Smooth muscle cell (in vitro differentiated cells): ENCODE results near the gene DUOX1. TPM values are rescaled to one million over a fixed set of nuclear protein-coding genes. Genes with fewer than 3 reads are reported as not detected.

ENCODE experiments used
- DNase-seq: peaks from one replicate; lab custom pipeline; 2025; ENCODE audit not compliant: unreplicated experiment; lab: John Stamatoyannopoulos, UW
- H2AFZ ChIP-seq: fragments of 200-600 bp; sonication (generic); 2 replicates; pipeline ENCODE4 v1.6.0; 2016; ENCODE audit warnings: antibody characterized with exemption, low read depth, mild to moderate bottlenecking
- H3F3A ChIP-seq: fragments of 200-600 bp; sonication (generic); 2 replicates; pipeline ENCODE4 v1.6.0; 2017; ENCODE audit warnings: antibody characterized with exemption, low read depth
- H3K27ac ChIP-seq: fragments of 200-600 bp; sonication (generic); 2 replicates; pipeline ENCODE4 v1.5.1; 2016; ENCODE audit warnings: low read depth, mild to moderate bottlenecking
- H3K27me3 ChIP-seq: fragments of 200-600 bp; sonication (generic); 2 replicates; pipeline ENCODE4 v1.6.1; 2016; ENCODE audit warnings: low read depth, mild to moderate bottlenecking
- H3K36me3 ChIP-seq: fragments of 200-600 bp; sonication (generic); 2 replicates; pipeline ENCODE4 v1.5.1; 2016; ENCODE audit warnings: low read depth
- H3K4me1 ChIP-seq: fragments of 200-600 bp; sonication (generic); 2 replicates; pipeline ENCODE4 v1.5.1; 2016; ENCODE audit warnings: low read depth
- H3K4me2 ChIP-seq: fragments of 200-600 bp; sonication (generic); 2 replicates; pipeline ENCODE4 v1.6.0; 2016; ENCODE audit warnings: mild to moderate bottlenecking
- H3K4me3 ChIP-seq: fragments of 200-600 bp; sonication (generic); 2 replicates; pipeline ENCODE4 v1.5.1; 2016; ENCODE audit warnings: mild to moderate bottlenecking
- H3K79me2 ChIP-seq: fragments of 200-600 bp; sonication (generic); 2 replicates; pipeline ENCODE4 v1.6.0; 2016; ENCODE audit warnings: low read depth, mild to moderate bottlenecking
- H3K9ac ChIP-seq: fragments of 200-600 bp; sonication (generic); 2 replicates; pipeline ENCODE4 v1.6.0; 2016; ENCODE audit warnings: low read depth
- H3K9me3 ChIP-seq: fragments of 200-600 bp; sonication (generic); replicated peaks from 2 replicates; pipeline ENCODE4 v1.5.1; 2016; ENCODE audit warnings: low read depth
- H4K20me1 ChIP-seq: fragments of 200-600 bp; sonication (generic); 2 replicates; pipeline ENCODE4 v1.6.0; 2016; ENCODE audit warnings: low read depth
- CTCF ChIP-seq: fragments of 200-600 bp; sonication (generic); IDR thresholded peaks from 2 replicates; pipeline ENCODE4 v1.5.1; 2017; ENCODE audit warnings: borderline replicate concordance, mild to moderate bottlenecking, antibody characterized with exemption; ENCODE audit not compliant: insufficient read depth, poor library complexity, severe bottlenecking
- WGBS: methylation state at CpG from one replicate; pipeline ENCODE4 v1.1.7; 2016; ENCODE audit warnings: low lambda C conversion rate; 5-methylcytosine and 5-hydroxymethylcytosine counted together
- polyA plus RNA-seq: library from polyadenylated mRNA; unstranded; fragments of >200 nt; fragmentation: Nextera tagmentation; extraction: Ambion mirVana; gene quantifications from 2 replicates; pipeline ENCODE4 v1.2.1, GENCODE V29; 2016
- total RNA-seq: library from RNA; depleted of rRNA; stranded (reverse); fragments of >200 nt; gene quantifications from 2 replicates; pipeline ENCODE4 v1.2.3, GENCODE V29; 2014

DUOX1 gene
- total and polyA plus RNA-seq, 2 experiments from 2014 or later, result 4.4 to 5.8 TPM

DNA sequence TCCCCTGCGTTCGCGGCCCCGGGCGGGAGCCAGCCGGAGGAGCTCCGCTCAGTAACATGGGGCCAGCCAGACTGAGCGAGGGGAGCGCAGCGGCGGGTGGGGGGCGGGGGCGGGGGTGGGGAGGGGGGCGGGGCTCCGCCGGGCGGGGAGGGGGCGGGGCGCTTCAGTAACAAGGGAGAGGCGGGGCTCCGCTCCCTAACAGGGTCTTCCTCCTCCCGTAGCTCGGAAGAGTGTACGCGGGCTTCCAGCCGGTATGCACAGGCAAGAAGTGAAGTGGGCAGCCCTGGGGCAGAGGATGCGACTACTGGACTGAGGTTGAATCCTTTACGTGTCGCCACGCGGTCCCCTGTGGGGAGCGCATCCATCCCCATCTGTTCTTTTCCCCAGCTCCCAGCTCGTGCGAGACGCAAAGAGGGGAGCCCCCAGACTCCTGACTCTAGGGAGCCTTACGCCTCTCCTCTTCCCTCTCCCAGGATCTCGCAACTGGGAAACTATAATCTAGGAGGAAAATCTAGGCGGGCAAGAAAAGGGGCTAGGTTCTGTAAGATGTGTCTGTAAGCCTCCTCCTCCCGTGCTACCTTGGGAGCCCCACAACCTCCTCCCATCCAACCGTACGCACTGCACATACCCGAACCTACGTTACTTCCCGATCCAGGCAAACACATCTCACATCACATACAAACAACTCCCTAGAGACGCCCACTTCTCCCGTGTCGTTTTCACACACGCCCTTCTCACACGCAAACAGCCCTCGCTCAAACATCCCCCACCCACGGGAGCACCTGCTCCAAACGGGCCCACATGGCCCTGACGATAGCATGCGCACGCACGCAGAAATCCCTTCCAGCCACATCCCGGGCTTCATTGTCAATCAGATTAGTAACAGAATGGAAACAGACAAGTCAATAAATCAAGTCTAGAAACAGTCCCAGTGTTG lies 58.4 kb downstream of the DUOX1 start, which contains the start of gene SHF:
TSS of gene SHF (minus strand) at position 73 of the 937 bp plus-strand sequence. CDS start at position 58, 15 bp downstream.
- peak within 1 kb of the TSS; percentile 93 for H3K4me2 ChIP-seq
- peak; percentile 29 for DNase-seq
- no peaks in the 10 kb centered on the region for H3K36me3 ChIP-seq
- H3F3A ChIP-seq, result no peaks in the 10 kb centered on the region
- peak within 1 kb of the TSS; percentile 74 for H3K9ac ChIP-seq
- peak within 1 kb of the TSS; percentile 76 for H3K4me3 ChIP-seq
- no peaks in the 10 kb centered on the region for H3K9me3 ChIP-seq
- H3K27me3 ChIP-seq, result peaks cover 8% of the 10 kb centered on the region
- H3K27ac ChIP-seq, result peak within 1 kb of the TSS; percentile 45
- H3K4me1 ChIP-seq, result peaks cover 26% of the 10 kb centered on the region
- TF ChIP-seq CTCF, result no peak
- peaks cover 6% of the 10 kb centered on the region for H3K79me2 ChIP-seq
- H4K20me1 ChIP-seq, result peaks cover 26% of the 10 kb centered on the region
- peak within 1 kb of the TSS; percentile 74 for H2AFZ ChIP-seq
- WGBS, result 9% methylated on average over 38 of the region's 57 CpGs

DNA sequence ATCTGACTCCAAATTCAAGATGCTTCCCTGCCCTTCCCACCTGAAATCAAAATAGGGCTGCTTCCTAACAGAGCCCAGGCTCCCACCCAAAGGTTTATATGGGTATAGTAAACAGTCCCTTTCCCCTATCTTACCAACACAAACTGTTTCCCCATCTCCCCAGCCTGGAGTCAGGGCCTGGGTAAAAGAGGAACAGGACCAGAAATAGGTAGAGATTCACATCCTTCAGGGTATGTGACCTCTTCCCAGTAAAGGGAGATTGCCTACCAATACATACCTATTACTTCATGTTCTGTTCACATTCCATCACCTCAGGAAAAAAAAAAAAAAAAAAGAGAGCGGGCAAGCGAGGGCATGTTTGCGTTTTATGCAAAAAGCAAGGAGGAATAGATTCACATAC lies 67.7 kb downstream of the DUOX1 start:
- DNase-seq, result no peak
- peak overlapping the region; percentile 57 for H3K4me3 ChIP-seq
- no peak overlapping the region for H3K9ac ChIP-seq
- no peaks in the 10 kb centered on the region for H3K9me3 ChIP-seq
- H4K20me1 ChIP-seq, result no peaks in the 10 kb centered on the region
- no peak overlapping the region for H2AFZ ChIP-seq
- no peaks in the 10 kb centered on the region for H3K79me2 ChIP-seq
- peaks cover 15% of the 10 kb centered on the region for H3F3A ChIP-seq
- H3K4me2 ChIP-seq, result peak overlapping the region; percentile 82
- WGBS, result 89% methylated on average over 3 of the region's 3 CpGs
- H3K4me1 ChIP-seq, result peaks cover 4% of the 10 kb centered on the region
- no peak overlapping the region for H3K27ac ChIP-seq
- H3K36me3 ChIP-seq, result no peaks in the 10 kb centered on the region
- TF ChIP-seq CTCF, result no peak
- H3K27me3 ChIP-seq, result no peaks in the 10 kb centered on the region

- H2AFZ ChIP-seq, result peak overlapping the region; percentile 81
- H3F3A ChIP-seq, result peaks cover 15% of the 10 kb centered on the region
- H3K79me2 ChIP-seq, result no peaks in the 10 kb centered on the region
- H3K4me3 ChIP-seq, result peak overlapping the region; percentile 57
- peak overlapping the region; percentile 82 for H3K4me2 ChIP-seq
- no peaks in the 10 kb centered on the region for H3K9me3 ChIP-seq
- H3K27me3 ChIP-seq, result no peaks in the 10 kb centered on the region
- TF ChIP-seq CTCF, result peak; percentile 70
- WGBS, result under 1% methylated on average over 34 of the region's 42 CpGs
- no peaks in the 10 kb centered on the region for H3K36me3 ChIP-seq
- peaks cover 4% of the 10 kb centered on the region for H3K4me1 ChIP-seq
- no peaks in the 10 kb centered on the region for H4K20me1 ChIP-seq
- peak overlapping the region; percentile 59 for H3K9ac ChIP-seq
- DNase-seq, result peak; percentile 88
- peak overlapping the region; percentile 87 for H3K27ac ChIP-seq
Observed at GRCh38 chr15:45198337-45199135, 68.7 kb downstream of the DUOX1 start.
